ENCODE measurements around the gene DHRS2. TPM values are rescaled to one million over a fixed set of nuclear protein-coding genes. Genes with fewer than 3 reads are reported as not detected.
A peak's percentile ranks its signal among the peaks of the same experiment; 100 is the strongest.
"Not testable (repeated sequence)": the region's sequence is repeated elsewhere in the genome, so short reads cannot be mapped to it uniquely, and the experiment has no call there.

The DHRS2 gene, protein sequence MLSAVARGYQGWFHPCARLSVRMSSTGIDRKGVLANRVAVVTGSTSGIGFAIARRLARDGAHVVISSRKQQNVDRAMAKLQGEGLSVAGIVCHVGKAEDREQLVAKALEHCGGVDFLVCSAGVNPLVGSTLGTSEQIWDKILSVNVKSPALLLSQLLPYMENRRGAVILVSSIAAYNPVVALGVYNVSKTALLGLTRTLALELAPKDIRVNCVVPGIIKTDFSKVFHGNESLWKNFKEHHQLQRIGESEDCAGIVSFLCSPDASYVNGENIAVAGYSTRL
- under 1 TPM in 2 of 3 donors, not detected in 1; 0.28 to 0.58 TPM for polyA plus RNA-seq

- Mint-ChIP-seq H3K4me3 (no peak within 1 kb of the TSS), H3K27ac (peak within 1 kb of the TSS in 1 of 6 donors; percentile 6)
These were observed at the start of gene DHRS2 for GRCh38 chr14:23636317-23637211. DHRS2 (plus strand) TSS chr14:23636364; CDS start chr14:23638865, 2,501 bp downstream.

GRCh38 chr14:23588884-23589598 is 47.1 kb upstream of the DHRS2 start:
- H3K9me3 Mint-ChIP-seq: no peaks in the 10 kb centered on the region
- H3K4me3 Mint-ChIP-seq: no peak overlapping the region
- peak overlapping the region in 1 of 6 donors; percentile 40 for H3K27ac Mint-ChIP-seq
- no peaks in the 10 kb centered on the region for H3K36me3 Mint-ChIP-seq
- H3K27me3 Mint-ChIP-seq (ENCODE audit: low read depth in 3 of 3): peaks cover 0 to 17% (median 4%) of the 10 kb centered on the region in 3 donors
- peaks cover 5 to 9% of the 10 kb centered on the region in 2 donors for H3K4me1 Mint-ChIP-seq
- peak; percentile 77 to 82 (median 78) for DNase-seq

More at GRCh38 chr14:23636317-23637211, at the start of gene DHRS2:
- Mint-ChIP-seq H3K36me3 (no peaks in the 10 kb centered on the region), H3K4me1 (peaks cover 9% of the 10 kb centered on the region in 2 donors), H3K27me3 (ENCODE audit: low read depth in 3 of 3) (peaks cover 0 to 9% (median 1%) of the 10 kb centered on the region in 3 donors), H3K9me3 (peaks cover 0 to 2% (median 0%) of the 10 kb centered on the region in 6 donors)
- no peak for DNase-seq

- H3K27ac Mint-ChIP-seq: no peak overlapping the region
- H3K36me3 Mint-ChIP-seq: no peaks in the 10 kb centered on the region
- peaks cover 5 to 9% of the 10 kb centered on the region in 2 donors for H3K4me1 Mint-ChIP-seq
- no peak for DNase-seq
- no peak overlapping the region for H3K4me3 Mint-ChIP-seq
- no peaks in the 10 kb centered on the region for H3K9me3 Mint-ChIP-seq
- peaks cover 0 to 17% (median 5%) of the 10 kb centered on the region in 3 donors for H3K27me3 Mint-ChIP-seq (ENCODE audit: low read depth in 3 of 3)
These were observed 46.6 kb upstream of the DHRS2 start for GRCh38 chr14:23589606-23590005.

- DNase-seq: no peak
- Mint-ChIP-seq H3K9me3 (no peaks in the 10 kb centered on the region), H3K4me3 (no peak overlapping the region), H3K27ac (no peak overlapping the region), H3K36me3 (no peaks in the 10 kb centered on the region), H3K4me1 (peaks cover 5 to 9% of the 10 kb centered on the region in 2 donors), H3K27me3 (ENCODE audit: low read depth in 3 of 3) (peaks cover 0 to 17% (median 5%) of the 10 kb centered on the region in 3 donors)
These were observed 46.0 kb upstream of the DHRS2 start for GRCh38 chr14:23590198-23590597.

- H3K4me3 Mint-ChIP-seq; H3K9me3 Mint-ChIP-seq; H3K27ac Mint-ChIP-seq; H3K36me3 Mint-ChIP-seq; H3K4me1 Mint-ChIP-seq; DNase-seq; H3K27me3 Mint-ChIP-seq (ENCODE audit: low read depth in 3 of 3): not testable (repeated sequence)
These were observed 42.0 kb upstream of the DHRS2 start for GRCh38 chr14:23594191-23594590.

DNA sequence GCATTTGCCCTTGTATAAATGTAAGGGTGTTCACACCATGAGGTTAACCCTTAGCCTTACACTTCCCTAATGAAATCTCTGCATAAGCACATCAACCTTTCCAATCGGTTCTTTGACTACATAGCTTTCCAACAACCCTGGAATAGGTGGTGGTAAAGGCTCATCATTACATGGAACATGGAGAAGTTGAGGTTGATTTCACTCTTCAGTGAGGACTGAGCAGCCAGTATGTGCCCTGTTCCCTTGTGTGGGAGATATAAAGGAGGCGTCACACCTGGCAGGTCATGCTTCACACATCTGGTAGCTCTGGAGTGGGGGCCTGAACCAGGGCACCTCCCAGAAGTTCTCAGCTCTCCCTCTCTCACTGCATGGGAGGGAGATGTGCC is 35.8 kb upstream of the DHRS2 start:
- DNase-seq: no peak
- H3K27me3 Mint-ChIP-seq (ENCODE audit: low read depth in 3 of 3): peaks cover 0 to 12% (median 6%) of the 10 kb centered on the region in 3 donors
- H3K4me1 Mint-ChIP-seq: no peaks in the 10 kb centered on the region
- H3K27ac Mint-ChIP-seq: no peak overlapping the region
- H3K9me3 Mint-ChIP-seq: peaks cover 0 to 3% (median 0%) of the 10 kb centered on the region in 6 donors
- H3K36me3 Mint-ChIP-seq: no peaks in the 10 kb centered on the region
- no peak overlapping the region for H3K4me3 Mint-ChIP-seq

DNA sequence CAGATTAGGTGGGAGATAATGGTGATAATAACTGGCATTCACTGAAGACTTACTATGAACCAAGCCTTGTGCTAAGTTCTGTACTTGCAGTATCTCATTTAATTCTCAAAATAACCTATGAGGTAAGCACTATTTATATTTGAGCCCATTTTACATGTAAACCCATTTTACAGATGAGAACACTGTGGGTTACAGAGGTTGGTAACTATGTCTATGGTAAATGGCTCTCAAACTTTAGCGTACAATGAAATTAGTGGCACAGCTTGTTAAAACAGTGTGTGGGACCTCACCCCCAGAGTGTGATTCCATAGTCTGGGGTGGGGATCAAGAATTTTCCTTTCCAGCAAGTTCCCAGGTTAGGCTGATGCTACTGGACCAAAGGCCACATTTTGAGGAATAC is 35.4 kb upstream of the DHRS2 start:
- Mint-ChIP-seq H3K4me3 (no peak overlapping the region), H3K27me3 (ENCODE audit: low read depth in 3 of 3) (peaks cover 0 to 12% (median 6%) of the 10 kb centered on the region in 3 donors), H3K36me3 (no peaks in the 10 kb centered on the region), H3K9me3 (peaks cover 0 to 3% (median 0%) of the 10 kb centered on the region in 6 donors), H3K27ac (no peak overlapping the region), H3K4me1 (no peaks in the 10 kb centered on the region)
- DNase-seq: no peak

- Mint-ChIP-seq H3K27ac (peak overlapping the region in 1 of 6 donors; percentile 5), H3K27me3 (ENCODE audit: low read depth in 3 of 3) (peaks cover 0 to 8% (median 6%) of the 10 kb centered on the region in 3 donors), H3K36me3 (no peaks in the 10 kb centered on the region), H3K4me3 (no peak overlapping the region), H3K9me3 (peaks cover 0 to 3% (median 0%) of the 10 kb centered on the region in 6 donors), H3K4me1 (no peaks in the 10 kb centered on the region)
- DNase-seq: no peak
These were observed 34.7 kb upstream of the DHRS2 start for GRCh38 chr14:23601424-23601823.

GRCh38 chr14:23601845-23602180 is 34.4 kb upstream of the DHRS2 start:
- DNase-seq: no peak
- Mint-ChIP-seq H3K9me3 (peaks cover 0 to 3% (median 0%) of the 10 kb centered on the region in 6 donors), H3K4me1 (no peaks in the 10 kb centered on the region), H3K27ac (no peak overlapping the region), H3K27me3 (ENCODE audit: low read depth in 3 of 3) (peaks cover 0 to 8% (median 6%) of the 10 kb centered on the region in 3 donors), H3K36me3 (no peaks in the 10 kb centered on the region), H3K4me3 (no peak overlapping the region)

- DNase-seq: no peak
- no peak overlapping the region for H3K4me3 Mint-ChIP-seq
- peaks cover 0 to 3% (median 0%) of the 10 kb centered on the region in 6 donors for H3K9me3 Mint-ChIP-seq
- no peaks in the 10 kb centered on the region for H3K36me3 Mint-ChIP-seq
- no peak overlapping the region for H3K27ac Mint-ChIP-seq
- H3K27me3 Mint-ChIP-seq (ENCODE audit: low read depth in 3 of 3): peaks cover 0 to 10% (median 6%) of the 10 kb centered on the region in 3 donors
- H3K4me1 Mint-ChIP-seq: no peaks in the 10 kb centered on the region
These were observed 33.7 kb upstream of the DHRS2 start for GRCh38 chr14:23602181-23603095.

GRCh38 chr14:23603103-23603502 is 33.1 kb upstream of the DHRS2 start:
- H3K36me3 Mint-ChIP-seq: no peaks in the 10 kb centered on the region

GRCh38 chr14:23604148-23604547 is 32.0 kb upstream of the DHRS2 start:
- Mint-ChIP-seq H3K27ac (no peak overlapping the region), H3K36me3 (peaks cover 0 to 3% (median 0%) of the 10 kb centered on the region in 3 donors), H3K27me3 (ENCODE audit: low read depth in 3 of 3) (peaks cover 0 to 10% (median 5%) of the 10 kb centered on the region in 3 donors), H3K4me3 (no peak overlapping the region), H3K4me1 (peaks cover 6% of the 10 kb centered on the region in 2 donors), H3K9me3 (peaks cover 0 to 3% (median 0%) of the 10 kb centered on the region in 6 donors)
- no peak for DNase-seq

More at GRCh38 chr14:23603103-23603502, 33.1 kb upstream of the DHRS2 start:
- peaks cover 0 to 10% (median 5%) of the 10 kb centered on the region in 3 donors for H3K27me3 Mint-ChIP-seq (ENCODE audit: low read depth in 3 of 3)
- no peak overlapping the region for H3K27ac Mint-ChIP-seq
- peaks cover 0 to 3% (median 0%) of the 10 kb centered on the region in 6 donors for H3K9me3 Mint-ChIP-seq
- no peaks in the 10 kb centered on the region for H3K4me1 Mint-ChIP-seq
- DNase-seq: no peak
- no peak overlapping the region for H3K4me3 Mint-ChIP-seq
